HepG2 (cell line): ENCODE measurements around the gene SLAIN2. TPM values are rescaled to one million over a fixed set of nuclear protein-coding genes. Genes with fewer than 3 reads are reported as not detected.

Source experiments
- ESRRA ChIP-seq: sonication (generic); formaldehyde crosslinking; IDR thresholded peaks from 2 replicates; pipeline ENCODE4 v1.5.1; 2020; ENCODE audit warnings: mild to moderate bottlenecking, low read depth, missing genetic modification reagents
- GABPA ChIP-seq, 2 experiments: IDR thresholded peaks; 2 replicates each; pipeline ENCODE4 v1.6.1; 2011 to 2016; ENCODE audit warnings: low read depth in 2 of 2, low read length in 1 of 2, missing biosample characterization in 1 of 2, missing genetic modification characterization in 1 of 2
- HNRNPH1 ChIP-seq: fragments of 200-400 bp; formaldehyde crosslinking; optimal IDR thresholded peaks from 2 replicates; pipeline ENCODE3; 2017; ENCODE audit warnings: mild to moderate bottlenecking, low read depth, low read length
- MBNL3 ChIP-seq: fragments of 250-450 bp; sonication (Bioruptor Pico); conservative IDR thresholded peaks from 2 replicates; pipeline ENCODE4 v1.8.0; 2022; ENCODE audit warnings: mild to moderate bottlenecking, inconsistent platforms
- PCBP1 ChIP-seq: fragments of 200-400 bp; formaldehyde crosslinking; IDR thresholded peaks from 2 replicates; pipeline ENCODE4 v1.6.1; 2017; ENCODE audit warnings: mild to moderate bottlenecking, low read depth, low read length, borderline replicate concordance
- ZFP37 ChIP-seq: sonication (generic); formaldehyde crosslinking; IDR thresholded peaks from 2 replicates; pipeline ENCODE4 v1.4.0; 2020; ENCODE audit warnings: missing genetic modification reagents, borderline replicate concordance
- ZNF124 ChIP-seq: sonication (generic); formaldehyde crosslinking; IDR thresholded peaks from 2 replicates; pipeline ENCODE4 v1.4.0; 2020; ENCODE audit warnings: missing genetic modification reagents
- ZNF160 ChIP-seq: sonication (generic); formaldehyde crosslinking; IDR thresholded peaks from 2 replicates; pipeline ENCODE4 v1.8.0; 2022; ENCODE audit warnings: mild to moderate bottlenecking, inconsistent platforms, missing genetic modification reagents
- ZNF430 ChIP-seq: sonication (generic); formaldehyde crosslinking; IDR thresholded peaks from 2 replicates; pipeline ENCODE4 v1.9.0; 2021; ENCODE audit warnings: mild to moderate bottlenecking, missing genetic modification reagents
- ZSCAN9 ChIP-seq: IDR thresholded peaks from 2 replicates; pipeline ENCODE4 v1.6.1; 2016; ENCODE audit warnings: borderline replicate concordance
- polyA plus RNA-seq, 8 experiments: library from polyadenylated mRNA; depleted of rRNA in 3 of 8; stranded (reverse) in 7 of 8; unstranded in 1 of 8; fragments of >200 nt; fragmentation: Illumina TruSeq in 4 of 8; extraction: Trizol in 4 of 8; gene quantifications; 2 replicates each; pipeline versions ENCODE4 v1.2.1 to v1.2.3, GENCODE V29; 2011 to 2016; ENCODE audit warnings: low read depth in 4 of 8, missing spikeins in 1 of 8, mixed read lengths in 1 of 8; ENCODE audit not compliant: insufficient read depth in 1 of 8
- total RNA-seq, 5 experiments: library from RNA; depleted of rRNA; stranded (reverse); fragments of >200 nt; fragmentation: Illumina TruSeq; extraction: Trizol; gene quantifications; 2 replicates each; pipeline ENCODE4 v1.2.3, GENCODE V29; 2016; ENCODE audit warnings: low read depth in 1 of 5
- TF ChIP-seq, protein P1 (sequence below): sonication (generic); formaldehyde crosslinking; IDR thresholded peaks from 2 replicates; pipeline ENCODE4 v1.5.1; 2020; ENCODE audit warnings: missing genetic modification reagents, mild to moderate bottlenecking, borderline replicate concordance
- TF ChIP-seq, protein P2 (sequence below), 2 experiments: sonication (generic) in 1 of 2; formaldehyde crosslinking in 1 of 2; IDR thresholded peaks; 2 replicates each; pipeline versions ENCODE4 v1.4.0 to v1.6.1; 2016 to 2020; ENCODE audit warnings: borderline replicate concordance in 1 of 2, low read depth in 1 of 2, mild to moderate bottlenecking in 1 of 2, missing genetic modification reagents in 1 of 2
- TF ChIP-seq, protein P3 (sequence below): sonication (generic); formaldehyde crosslinking; IDR thresholded peaks from 2 replicates; pipeline ENCODE4 v1.8.0; 2022; ENCODE audit warnings: mild to moderate bottlenecking, missing genetic modification reagents; ENCODE audit not compliant: insufficient replicate concordance
- TF ChIP-seq, protein P4 (sequence below): sonication (generic); formaldehyde crosslinking; IDR thresholded peaks from 2 replicates; pipeline ENCODE4 v1.8.0; 2023; ENCODE audit warnings: mild to moderate bottlenecking, missing genetic modification reagents
- TF ChIP-seq, protein P5 (sequence below): sonication (generic); formaldehyde crosslinking; IDR thresholded peaks from 2 replicates; pipeline ENCODE4 v1.5.0; 2020; ENCODE audit warnings: missing genetic modification reagents

The SLAIN2 gene
- total and polyA plus RNA-seq, 2 of the 13 experiments (the other 11 are each of a cell fraction or from before 2014, with no cell fraction given) = 20.7 to 22.5 TPM

DNA sequence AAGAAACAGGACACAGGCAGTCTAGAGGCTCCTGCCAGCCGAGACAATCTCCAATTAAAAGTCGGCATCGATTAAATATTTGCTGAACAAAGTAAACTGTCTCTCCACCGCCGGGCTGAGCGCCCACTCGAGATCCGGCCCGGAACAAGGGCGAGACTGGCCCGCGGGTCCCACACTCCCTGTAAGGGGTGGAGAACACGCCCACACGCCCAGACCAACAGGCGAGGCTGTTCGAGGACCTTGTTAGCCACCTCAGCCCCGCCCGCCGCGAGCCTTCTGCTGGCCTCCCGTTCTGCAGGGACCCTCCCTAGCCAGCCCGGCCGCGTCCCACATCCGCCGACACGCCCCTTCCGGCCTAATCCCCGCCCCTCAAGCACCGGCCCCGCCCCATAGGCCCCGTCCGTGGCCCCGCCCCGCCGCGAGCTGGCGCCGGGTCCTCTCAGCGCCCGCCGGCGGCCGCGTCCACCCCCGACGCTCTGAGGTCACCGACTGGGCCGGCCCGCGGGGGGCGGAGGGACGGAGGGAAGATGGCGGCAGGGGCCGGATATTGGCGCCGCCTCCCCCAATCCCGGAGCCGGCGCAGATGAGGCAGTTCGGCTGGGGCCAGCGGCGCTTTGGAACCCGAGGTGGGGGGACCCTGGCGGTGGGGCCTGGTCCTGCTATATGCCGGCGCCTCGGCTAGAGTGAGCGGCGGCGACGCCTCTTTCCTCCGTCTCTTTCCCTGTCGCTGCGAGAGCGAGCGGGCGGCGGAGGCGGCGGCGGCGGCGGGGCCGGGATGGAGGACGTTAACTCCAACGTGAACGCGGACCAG lies at the start of gene SLAIN2 (continued):
- TF ChIP-seq, protein P1, sequence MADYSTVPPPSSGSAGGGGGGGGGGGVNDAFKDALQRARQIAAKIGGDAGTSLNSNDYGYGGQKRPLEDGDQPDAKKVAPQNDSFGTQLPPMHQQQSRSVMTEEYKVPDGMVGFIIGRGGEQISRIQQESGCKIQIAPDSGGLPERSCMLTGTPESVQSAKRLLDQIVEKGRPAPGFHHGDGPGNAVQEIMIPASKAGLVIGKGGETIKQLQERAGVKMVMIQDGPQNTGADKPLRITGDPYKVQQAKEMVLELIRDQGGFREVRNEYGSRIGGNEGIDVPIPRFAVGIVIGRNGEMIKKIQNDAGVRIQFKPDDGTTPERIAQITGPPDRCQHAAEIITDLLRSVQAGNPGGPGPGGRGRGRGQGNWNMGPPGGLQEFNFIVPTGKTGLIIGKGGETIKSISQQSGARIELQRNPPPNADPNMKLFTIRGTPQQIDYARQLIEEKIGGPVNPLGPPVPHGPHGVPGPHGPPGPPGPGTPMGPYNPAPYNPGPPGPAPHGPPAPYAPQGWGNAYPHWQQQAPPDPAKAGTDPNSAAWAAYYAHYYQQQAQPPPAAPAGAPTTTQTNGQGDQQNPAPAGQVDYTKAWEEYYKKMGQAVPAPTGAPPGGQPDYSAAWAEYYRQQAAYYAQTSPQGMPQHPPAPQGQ (CRISPR knock-in tag) = no peak
- TF ChIP-seq ZSCAN9 (CRISPR knock-in tag) (no peak), GABPA (IDR thresholded peaks at IDR 0.05; ENCODE audit: low read depth, low read length) (peak; percentile 76), GABPA (CRISPR knock-in tag; IDR thresholded peaks at IDR 0.05; ENCODE audit: low read depth) (peak; percentile 86), ESRRA (CRISPR knock-in tag) (no peak), ZNF124 (CRISPR knock-in tag) (no peak), ZNF430 (CRISPR knock-in tag) (no peak), MBNL3 (CRISPR knock-in tag) (no peak), ZFP37 (CRISPR knock-in tag) (0 out of 2 replicates have a peak, but pooled peaks have one; percentile 52), PCBP1 (no peak), ZNF160 (CRISPR knock-in tag) (no peak), HNRNPH1 (no peak)
- TF ChIP-seq, protein P2, sequence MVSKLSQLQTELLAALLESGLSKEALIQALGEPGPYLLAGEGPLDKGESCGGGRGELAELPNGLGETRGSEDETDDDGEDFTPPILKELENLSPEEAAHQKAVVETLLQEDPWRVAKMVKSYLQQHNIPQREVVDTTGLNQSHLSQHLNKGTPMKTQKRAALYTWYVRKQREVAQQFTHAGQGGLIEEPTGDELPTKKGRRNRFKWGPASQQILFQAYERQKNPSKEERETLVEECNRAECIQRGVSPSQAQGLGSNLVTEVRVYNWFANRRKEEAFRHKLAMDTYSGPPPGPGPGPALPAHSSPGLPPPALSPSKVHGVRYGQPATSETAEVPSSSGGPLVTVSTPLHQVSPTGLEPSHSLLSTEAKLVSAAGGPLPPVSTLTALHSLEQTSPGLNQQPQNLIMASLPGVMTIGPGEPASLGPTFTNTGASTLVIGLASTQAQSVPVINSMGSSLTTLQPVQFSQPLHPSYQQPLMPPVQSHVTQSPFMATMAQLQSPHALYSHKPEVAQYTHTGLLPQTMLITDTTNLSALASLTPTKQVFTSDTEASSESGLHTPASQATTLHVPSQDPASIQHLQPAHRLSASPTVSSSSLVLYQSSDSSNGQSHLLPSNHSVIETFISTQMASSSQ (IDR thresholded peaks at IDR 0.05; ENCODE audit: low read depth) = no peak
- TF ChIP-seq, protein P2 (CRISPR knock-in tag; IDR thresholded peaks at IDR 0.05; ENCODE audit: borderline replicate concordance) = peak; percentile 40; the same call in 1 of the 2 replicates
- TF ChIP-seq, protein P3, sequence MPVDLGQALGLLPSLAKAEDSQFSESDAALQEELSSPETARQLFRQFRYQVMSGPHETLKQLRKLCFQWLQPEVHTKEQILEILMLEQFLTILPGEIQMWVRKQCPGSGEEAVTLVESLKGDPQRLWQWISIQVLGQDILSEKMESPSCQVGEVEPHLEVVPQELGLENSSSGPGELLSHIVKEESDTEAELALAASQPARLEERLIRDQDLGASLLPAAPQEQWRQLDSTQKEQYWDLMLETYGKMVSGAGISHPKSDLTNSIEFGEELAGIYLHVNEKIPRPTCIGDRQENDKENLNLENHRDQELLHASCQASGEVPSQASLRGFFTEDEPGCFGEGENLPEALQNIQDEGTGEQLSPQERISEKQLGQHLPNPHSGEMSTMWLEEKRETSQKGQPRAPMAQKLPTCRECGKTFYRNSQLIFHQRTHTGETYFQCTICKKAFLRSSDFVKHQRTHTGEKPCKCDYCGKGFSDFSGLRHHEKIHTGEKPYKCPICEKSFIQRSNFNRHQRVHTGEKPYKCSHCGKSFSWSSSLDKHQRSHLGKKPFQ (CRISPR knock-in tag) = peak; percentile 59
- TF ChIP-seq, protein P4, sequence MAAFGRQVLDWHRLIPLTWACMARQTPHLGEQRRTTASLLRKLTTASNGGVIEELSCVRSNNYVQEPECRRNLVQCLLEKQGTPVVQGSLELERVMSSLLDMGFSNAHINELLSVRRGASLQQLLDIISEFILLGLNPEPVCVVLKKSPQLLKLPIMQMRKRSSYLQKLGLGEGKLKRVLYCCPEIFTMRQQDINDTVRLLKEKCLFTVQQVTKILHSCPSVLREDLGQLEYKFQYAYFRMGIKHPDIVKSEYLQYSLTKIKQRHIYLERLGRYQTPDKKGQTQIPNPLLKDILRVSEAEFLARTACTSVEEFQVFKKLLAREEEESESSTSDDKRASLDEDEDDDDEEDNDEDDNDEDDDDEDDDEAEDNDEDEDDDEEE (CRISPR knock-in tag) = peak; percentile 28; the same call in 1 of the 2 replicates
- TF ChIP-seq, protein P5, sequence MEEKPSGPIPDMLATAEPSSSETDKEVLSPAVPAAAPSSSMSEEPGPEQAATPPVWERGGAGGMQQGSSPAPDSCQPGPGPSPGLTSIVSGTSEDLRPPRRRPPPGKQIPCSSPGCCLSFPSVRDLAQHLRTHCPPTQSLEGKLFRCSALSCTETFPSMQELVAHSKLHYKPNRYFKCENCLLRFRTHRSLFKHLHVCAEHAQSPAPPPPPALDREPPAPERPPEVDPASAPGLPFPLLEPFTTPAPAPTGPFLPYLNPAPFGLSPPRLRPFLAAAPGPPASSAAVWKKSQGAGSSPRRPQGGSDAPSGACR (CRISPR knock-in tag) = no peak
